Left kidney (tissue), 2 donors: ENCODE measurements around the gene RGS1. TPM values are rescaled to one million over a fixed set of nuclear protein-coding genes. Genes with fewer than 3 reads are reported as not detected.

Experiments
- DNase-seq: peaks from one replicate; pipeline ENCODE4 v3.0.0-alpha.2; 2013
- polyA plus RNA-seq: library from polyadenylated mRNA; unstranded; fragments of 120-200 nt; gene quantifications from one replicate; pipeline ENCODE4 v1.2.1, GENCODE V29; 2013; ENCODE audit not compliant: insufficient read length

Gene RGS1
- polyA plus RNA-seq, 1 donor, result 1.4 TPM

- no peak for DNase-seq
Observed at GRCh38 chr1:192620071-192620635, 44.6 kb downstream of the RGS1 start.

GRCh38 chr1:192626366-192627179, 51.0 kb downstream of the RGS1 start:
- DNase-seq, result no peak

- DNase-seq, result no peak
Observed at GRCh38 chr1:192627901-192628300, 52.3 kb downstream of the RGS1 start.

GRCh38 chr1:192628396-192629057, 53.0 kb downstream of the RGS1 start:
- no peak for DNase-seq

- DNase-seq, result no peak
Observed at GRCh38 chr1:192629612-192630011, 54.0 kb downstream of the RGS1 start.

Other genes starting within 250 kb of the RGS1 start
- not detected for gene RGS13, start 60.4 kb downstream of the RGS1 start, polyA plus RNA-seq
- gene RGS2, start 233.3 kb downstream of the RGS1 start, polyA plus RNA-seq, result 28.2 TPM